ENCODE results near the gene E2F8.

DNA sequence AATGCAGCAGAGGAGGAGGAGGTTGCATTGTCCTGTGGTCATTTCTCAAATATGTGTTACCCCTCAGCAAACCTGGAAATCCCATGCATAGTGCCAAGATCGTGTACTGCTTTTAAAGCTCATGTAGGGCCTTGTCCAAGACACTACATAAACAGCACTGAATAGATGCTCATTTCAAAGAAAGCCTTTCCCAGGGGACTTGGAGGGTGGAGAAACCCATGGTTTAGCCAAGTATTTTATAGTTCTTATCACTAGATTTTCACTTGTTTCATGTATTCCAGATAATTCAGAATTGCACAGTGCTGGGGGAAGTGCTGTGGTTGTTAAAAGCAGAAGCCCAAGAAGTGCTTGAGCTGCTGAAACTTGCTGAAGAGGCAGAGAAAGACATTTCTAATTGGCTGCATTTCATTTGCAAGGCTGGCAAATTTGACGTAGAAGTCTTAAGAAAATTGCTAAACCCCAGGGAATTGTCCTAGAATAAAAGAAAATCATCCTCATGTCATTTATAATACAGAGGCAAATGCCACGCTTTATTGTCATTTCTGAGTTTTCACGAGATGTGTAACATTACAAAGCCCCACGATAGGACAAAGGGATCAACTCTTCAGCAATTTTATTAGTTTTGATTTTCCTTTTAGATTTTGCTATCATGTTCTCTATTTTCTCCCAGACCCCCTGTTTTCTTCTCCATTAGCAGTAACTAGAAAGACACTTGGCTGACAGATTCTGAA is 59.0 kb downstream of the E2F8 start:
- TF ChIP-seq EZH2 (IDR thresholded peaks at IDR 0.05; ENCODE audit: borderline replicate concordance, low read length): no peak
- no peak for TF ChIP-seq CTCF (conservative IDR thresholded peaks at IDR 0.05 in 1 of 2, IDR thresholded peaks at IDR 0.05 in 1 of 2; ENCODE audit: extremely low read depth in 1 of 2, insufficient read depth in 1 of 2, low read depth in 1 of 2, low read length in 2 of 2)
